T-helper 17 cell (primary cell): ENCODE measurements around the gene SLC22A15. TPM values are rescaled to one million over a fixed set of nuclear protein-coding genes. Genes with fewer than 3 reads are reported as not detected.

ENCODE experiments used
- ATAC-seq: fragments of 150-1000 bp; cut with Tn5 transposase; 2 replicates; pipeline ENCODE4 v1.10.0; 2021; ENCODE audit warnings: mild to moderate bottlenecking, moderate library complexity
- DNase-seq, 3 donors: peaks; one replicate each; pipeline versions ENCODE4 v3.0.0 to v3.0.0-alpha.2; 2020 to 2021
- H3K9me3 ChIP-seq: one replicate; pipeline ENCODE4 v1.7.0; 2013; ENCODE audit warnings: low read length, mild to moderate bottlenecking; ENCODE audit not compliant: control insufficient read depth, poor library complexity, severe bottlenecking
- H3K27ac Mint-ChIP-seq: one replicate; pipeline ENCODE4 v1.8.0; 2022; ENCODE audit warnings: mild to moderate bottlenecking, moderate library complexity, mixed read lengths
- H3K27me3 Mint-ChIP-seq: one replicate; pipeline ENCODE4 v1.8.0; 2022; ENCODE audit warnings: mixed read lengths
- H3K36me3 Mint-ChIP-seq: one replicate; pipeline ENCODE4 v1.8.0; 2022; ENCODE audit warnings: low read depth, mixed read lengths
- H3K4me1 Mint-ChIP-seq: one replicate; pipeline ENCODE4 v1.8.0; 2022; ENCODE audit warnings: mild to moderate bottlenecking, mixed read lengths
- H3K4me3 Mint-ChIP-seq: one replicate; pipeline ENCODE4 v1.8.0; 2022; ENCODE audit warnings: mild to moderate bottlenecking, moderate library complexity, mixed read lengths
- total RNA-seq, 4 donors: library from RNA in 2 of 4; stranded (reverse) in 2 of 4; gene quantifications; one replicate each; pipeline ENCODE4 v1.2.3 and lab custom pipeline; 2022 to 2026

Gene SLC22A15
- total RNA-seq, 2 donors from 2014 or later = 0.68 to 2.3 TPM

DNA sequence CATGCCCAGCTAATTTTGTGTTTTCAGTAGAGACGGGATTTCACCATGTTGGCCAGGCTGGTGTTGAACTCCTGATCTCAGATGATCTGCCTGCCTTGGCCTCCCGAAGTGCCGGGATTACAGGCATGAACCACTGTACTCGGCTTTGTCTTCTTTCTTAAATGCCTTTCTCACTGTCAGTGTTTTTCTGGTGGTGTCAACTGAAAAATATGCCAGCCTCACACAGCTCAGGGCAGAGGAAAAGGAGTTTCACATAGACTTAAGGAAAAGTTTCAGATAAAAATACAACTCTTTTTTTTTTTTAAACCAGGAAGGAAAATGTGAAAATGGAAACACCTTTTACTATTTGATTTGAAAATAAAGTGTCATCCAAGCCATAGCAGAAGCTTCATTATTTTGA is 130.3 kb downstream of the SLC22A15 start:
- no peaks in the 10 kb centered on the region for H3K36me3 Mint-ChIP-seq
- peaks cover 5% of the 10 kb centered on the region for H3K4me1 Mint-ChIP-seq
- H3K27me3 Mint-ChIP-seq = peaks cover 57% of the 10 kb centered on the region
- DNase-seq (no peak), ATAC-seq (no peak)
- no peaks in the 10 kb centered on the region for H3K9me3 ChIP-seq
- no peak overlapping the region for H3K27ac Mint-ChIP-seq
- H3K4me3 Mint-ChIP-seq = no peak overlapping the region

DNA sequence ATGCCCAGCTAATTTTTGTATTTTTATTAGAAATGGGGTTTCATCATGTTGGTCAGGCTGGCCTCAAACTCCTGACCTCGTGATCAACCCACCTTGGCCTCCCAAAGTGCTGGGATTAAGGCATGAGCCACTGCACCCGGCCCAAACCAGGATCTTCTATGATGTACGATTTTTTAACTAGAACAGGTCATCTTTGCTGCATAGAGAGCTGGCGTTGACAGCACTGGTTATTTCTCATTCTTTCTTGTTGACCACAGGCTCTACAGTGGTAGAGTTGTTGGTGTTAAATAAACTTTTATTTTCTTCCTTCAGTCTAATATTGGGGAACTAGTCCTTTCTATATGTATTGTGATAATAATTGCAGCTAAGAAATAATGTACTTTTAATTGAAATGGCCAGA is 131.1 kb downstream of the SLC22A15 start:
- no peaks in the 10 kb centered on the region for H3K36me3 Mint-ChIP-seq
- ATAC-seq = no peak
- H3K4me1 Mint-ChIP-seq = peaks cover 5% of the 10 kb centered on the region
- no peak for DNase-seq
- H3K9me3 ChIP-seq = no peaks in the 10 kb centered on the region
- H3K4me3 Mint-ChIP-seq = no peak overlapping the region
- peaks cover 60% of the 10 kb centered on the region for H3K27me3 Mint-ChIP-seq
- H3K27ac Mint-ChIP-seq = no peak overlapping the region

DNA sequence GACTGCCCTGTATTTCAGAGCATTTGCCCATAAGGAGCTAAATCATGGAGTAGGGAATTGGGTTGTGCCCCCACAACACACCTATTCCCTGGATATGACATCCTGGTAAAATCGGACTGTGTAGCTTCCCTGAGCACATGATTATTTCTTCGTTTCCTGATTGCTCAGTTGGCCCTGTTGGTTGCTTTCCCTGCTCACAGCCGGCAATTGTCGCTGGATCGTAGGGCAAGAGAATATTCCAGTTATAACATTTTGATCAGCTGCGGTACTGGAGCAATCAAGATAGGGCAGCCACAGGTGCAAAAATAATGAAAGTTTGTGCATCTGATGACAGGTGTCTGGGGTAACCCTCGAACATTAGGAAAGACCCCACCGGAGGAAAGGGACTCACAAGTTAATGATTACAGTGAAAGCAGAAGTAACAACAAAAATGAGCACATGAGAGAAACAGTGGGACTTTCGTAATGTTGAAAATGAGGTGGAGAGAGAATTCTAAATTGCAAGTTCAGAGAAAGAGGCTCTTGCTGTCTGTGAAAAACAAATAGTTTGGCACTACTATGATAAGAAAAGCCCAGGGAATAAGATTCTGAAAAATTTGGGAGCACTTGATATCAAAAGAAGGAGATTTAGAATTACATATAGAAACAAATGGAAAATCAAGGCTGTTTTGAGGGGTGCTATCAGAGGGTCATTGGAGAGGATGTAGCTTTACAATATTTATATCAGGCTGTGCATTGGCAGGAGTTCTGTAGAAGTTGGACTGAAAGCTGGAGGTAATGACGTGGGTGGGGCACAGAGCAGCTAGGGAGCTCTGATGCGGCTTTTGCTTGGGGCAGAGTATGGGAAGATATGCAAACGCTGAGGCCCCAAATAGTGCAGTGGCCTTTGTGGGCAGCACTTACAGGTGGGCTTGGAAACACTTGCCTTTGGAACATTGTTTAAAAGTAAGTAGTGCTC is 134.5 kb downstream of the SLC22A15 start, which contains the start of gene MAB21L3:
Gene MAB21L3 (plus strand): TSS at position 833 of the 957 bp plus-strand sequence. CDS start 1,217 bp downstream, outside the sequence.
- peaks cover 3% of the 10 kb centered on the region for H3K4me1 Mint-ChIP-seq
- H3K27ac Mint-ChIP-seq = no peak within 1 kb of the TSS
- H3K4me3 Mint-ChIP-seq = no peak within 1 kb of the TSS
- H3K36me3 Mint-ChIP-seq = no peaks in the 10 kb centered on the region
- no peak for DNase-seq
- H3K9me3 ChIP-seq = no peaks in the 10 kb centered on the region
- peaks cover 58% of the 10 kb centered on the region for H3K27me3 Mint-ChIP-seq
- no peak for ATAC-seq

DNA sequence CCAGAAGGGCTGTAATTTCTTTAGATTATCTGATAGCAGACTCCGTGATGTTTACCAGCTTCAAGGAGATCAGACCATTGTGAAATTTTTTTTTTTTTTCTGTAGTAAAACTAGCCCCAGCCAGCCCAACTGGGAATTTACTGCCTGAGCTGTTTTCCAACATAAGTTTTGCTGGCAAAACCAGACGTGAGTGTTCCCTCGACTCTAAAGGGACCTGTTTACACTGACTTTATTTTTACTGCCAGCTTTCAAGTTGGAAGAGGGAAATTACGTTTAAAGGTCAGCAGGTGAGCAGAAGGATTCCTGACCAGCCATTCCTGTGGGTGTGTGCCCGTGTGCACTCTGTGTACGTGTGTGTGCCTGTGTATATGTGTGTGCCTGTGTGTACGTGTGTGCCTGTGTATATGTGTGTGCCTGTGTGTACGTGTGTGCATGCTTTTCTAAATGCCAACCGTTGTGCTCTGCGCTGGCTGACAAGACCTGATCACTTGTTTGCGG is 135.3 kb downstream of the SLC22A15 start:
- no peak overlapping the region for H3K27ac Mint-ChIP-seq
- ATAC-seq (no peak), DNase-seq (no peak)
- H3K27me3 Mint-ChIP-seq = peaks cover 51% of the 10 kb centered on the region
- H3K4me1 Mint-ChIP-seq = peaks cover 3% of the 10 kb centered on the region
- H3K4me3 Mint-ChIP-seq = no peak overlapping the region
- no peaks in the 10 kb centered on the region for H3K36me3 Mint-ChIP-seq
- H3K9me3 ChIP-seq = no peaks in the 10 kb centered on the region

DNA sequence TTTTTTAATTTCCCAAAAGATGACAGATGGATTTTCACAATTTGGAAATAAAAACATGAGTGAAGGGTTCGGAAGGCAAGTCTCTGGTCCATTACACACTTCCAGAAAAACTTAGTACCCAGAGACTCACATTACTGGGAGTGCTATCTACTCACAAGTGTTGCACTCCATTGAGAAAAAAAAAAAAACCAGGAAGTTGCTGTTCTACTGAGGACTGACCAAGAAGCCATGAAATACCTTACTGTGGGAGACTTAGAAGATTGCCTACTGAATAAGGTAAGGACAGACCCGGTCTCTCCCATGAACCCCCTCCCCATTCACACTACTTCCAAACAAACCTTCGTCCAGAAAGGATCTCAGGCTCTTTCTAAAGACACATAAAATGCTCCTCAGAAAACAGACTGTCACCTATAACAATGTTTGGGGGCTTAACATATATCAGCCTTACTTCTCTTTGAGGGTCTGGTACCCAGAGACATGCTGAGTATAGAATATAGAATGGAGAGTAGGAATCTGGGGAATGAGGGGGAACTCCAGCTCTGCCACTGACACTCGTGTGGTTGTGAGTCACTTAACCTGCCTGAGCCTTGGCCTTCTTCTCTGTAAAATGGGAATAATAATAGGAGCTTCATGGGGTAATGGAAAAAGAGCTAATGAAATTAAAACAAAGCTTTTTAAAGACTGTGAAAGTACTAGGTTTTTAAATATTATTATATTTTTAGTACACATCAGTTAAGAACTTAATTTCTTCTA is 136.3 kb downstream of the SLC22A15 start:
- H3K4me3 Mint-ChIP-seq = no peak overlapping the region

DNA sequence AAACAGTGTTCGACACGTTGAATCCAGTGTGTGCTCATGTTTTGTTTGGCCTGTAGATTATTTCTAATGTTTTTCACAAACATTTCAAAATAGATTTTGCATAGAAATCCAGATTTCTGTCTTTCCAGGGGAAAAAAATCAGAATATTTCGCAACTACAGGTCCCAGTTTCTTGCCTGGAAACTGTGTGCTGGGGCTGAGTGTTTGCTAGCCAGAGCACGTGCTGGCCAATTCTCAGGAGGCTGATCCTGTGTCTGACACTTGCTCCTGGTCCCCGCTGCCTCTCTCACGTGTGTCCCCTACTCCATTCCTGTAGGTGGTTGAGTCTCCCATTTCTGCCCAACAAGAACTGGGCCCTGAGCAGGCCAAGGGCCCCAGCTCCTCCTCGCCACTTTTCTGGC is 137.3 kb downstream of the SLC22A15 start:
- no peak for DNase-seq
- Mint-ChIP-seq H3K27ac (no peak overlapping the region), H3K4me3 (no peak overlapping the region), H3K27me3 (peaks cover 49% of the 10 kb centered on the region), H3K36me3 (peaks cover 7% of the 10 kb centered on the region), H3K4me1 (peaks cover 3% of the 10 kb centered on the region)
- no peaks in the 10 kb centered on the region for H3K9me3 ChIP-seq
- ATAC-seq = no peak

More for the DNA sequence above, 136.3 kb downstream of the SLC22A15 start:
- H3K9me3 ChIP-seq = no peaks in the 10 kb centered on the region
- Mint-ChIP-seq H3K36me3 (peaks cover 4% of the 10 kb centered on the region), H3K4me1 (peaks cover 3% of the 10 kb centered on the region), H3K27ac (no peak overlapping the region), H3K27me3 (peaks cover 49% of the 10 kb centered on the region)
- DNase-seq = no peak
- ATAC-seq = no peak

DNA sequence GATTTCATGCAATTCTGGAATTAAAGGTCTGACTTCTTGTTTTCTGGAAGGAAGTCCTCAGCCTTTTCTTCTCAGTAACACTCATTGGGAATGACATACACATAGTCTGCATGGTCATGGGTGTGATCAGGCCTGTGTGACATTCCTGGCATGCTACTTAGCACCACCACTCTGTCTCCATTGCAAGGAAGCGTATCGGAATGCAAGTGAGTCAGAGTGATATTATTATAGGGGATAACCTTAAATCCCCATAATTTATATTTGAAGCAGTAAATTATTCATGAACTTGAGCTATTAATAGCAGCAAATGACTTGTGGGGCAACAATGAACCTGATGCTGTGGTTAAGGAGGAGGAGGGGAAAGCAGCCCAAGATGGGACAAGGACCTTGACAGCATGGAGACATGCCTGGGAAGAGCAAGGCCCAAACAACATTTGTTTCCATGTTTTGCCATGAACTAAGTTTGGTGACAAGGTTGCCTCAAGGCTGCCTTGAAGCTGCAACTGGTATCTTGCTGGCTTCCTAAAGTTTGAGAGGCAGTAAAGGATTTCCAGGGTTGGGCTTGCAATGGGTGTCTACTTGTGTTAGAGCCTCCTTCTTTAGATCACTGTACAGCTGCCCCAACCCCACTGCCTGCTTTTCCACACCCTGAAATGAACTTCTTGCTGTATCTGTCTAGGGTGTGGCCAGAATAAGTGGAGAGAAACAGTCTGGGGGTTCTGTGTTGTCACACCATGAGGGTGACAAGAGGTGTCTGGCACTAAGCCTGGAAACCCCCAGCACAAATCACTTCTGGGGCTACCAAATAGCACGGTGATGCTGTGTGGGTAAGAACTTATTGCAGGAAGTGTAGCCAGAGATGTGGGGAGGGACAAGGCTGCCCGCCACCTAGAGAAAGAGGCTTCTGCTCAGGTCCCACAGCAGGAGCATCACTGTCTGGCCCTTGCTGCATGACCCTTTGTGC is 139.4 kb downstream of the SLC22A15 start:
- Mint-ChIP-seq H3K27me3 (peaks cover 56% of the 10 kb centered on the region), H3K4me3 (no peak overlapping the region), H3K4me1 (peaks cover 3% of the 10 kb centered on the region), H3K27ac (no peak overlapping the region), H3K36me3 (peaks cover 9% of the 10 kb centered on the region)
- DNase-seq = no peak
- ATAC-seq = no peak
- H3K9me3 ChIP-seq = no peaks in the 10 kb centered on the region

DNA sequence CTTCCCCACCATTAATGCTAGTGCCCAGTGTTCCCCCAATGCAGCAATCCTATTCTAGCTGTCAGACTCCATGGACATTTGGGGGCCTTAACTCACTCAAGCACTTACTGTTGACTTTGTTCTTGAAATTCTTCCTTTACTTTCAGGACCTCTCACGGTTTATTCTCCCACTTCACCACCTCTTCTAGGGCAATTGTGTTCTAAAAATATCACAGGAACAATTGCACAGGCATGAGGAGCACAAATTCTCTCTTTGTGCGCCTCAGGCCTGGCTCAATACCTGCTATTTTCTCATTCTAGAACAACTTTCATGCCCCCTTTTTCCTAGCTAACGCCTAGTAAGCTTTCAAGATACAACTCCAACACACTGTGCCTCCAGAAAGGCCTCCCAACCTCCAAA is 142.2 kb downstream of the SLC22A15 start:
- Mint-ChIP-seq H3K27me3 (peaks cover 60% of the 10 kb centered on the region), H3K4me3 (no peak overlapping the region), H3K27ac (no peak overlapping the region), H3K4me1 (no peaks in the 10 kb centered on the region), H3K36me3 (peaks cover 9% of the 10 kb centered on the region)
- DNase-seq (no peak), ATAC-seq (no peak)
- no peaks in the 10 kb centered on the region for H3K9me3 ChIP-seq

Other genes with a start within 250 kb of the SLC22A15 start
- gene CASQ2, start 207.8 kb upstream of the SLC22A15 start, total RNA-seq = not detected
- not detected for gene NHLH2, start 135.4 kb upstream of the SLC22A15 start, total RNA-seq
- not detected for gene MAB21L3, start 134.9 kb downstream of the SLC22A15 start, total RNA-seq